HEK293T (cell line): ENCODE results near the gene SPRR2D.
"Not testable (repeated sequence)": the region's sequence is repeated elsewhere in the genome, so short reads cannot be mapped to it uniquely, and the experiment has no call there.

Experiments
- CTCF ChIA-PET: fragments of 350-600 bp; formaldehyde crosslinking; extraction: SDS; loops from one replicate; lab custom pipeline; 2021; ENCODE audit warnings: antibody characterized with exemption, inconsistent platforms; lab: Yijun Ruan, JAX
- POLR2A ChIA-PET: fragments of 350-600 bp; formaldehyde crosslinking; extraction: SDS; loops from one replicate; lab custom pipeline; 2020; ENCODE audit warnings: antibody characterized with exemption, inconsistent platforms; lab: Yijun Ruan, JAX
- DNase-seq: peaks from one replicate; pipeline ENCODE4 v3.0.0; 2012; ENCODE audit warnings: mixed read lengths; ENCODE audit errors: extremely low spot score
- ARNT ChIP-seq: fragments of 450-650 bp; IDR thresholded peaks from 2 replicates; pipeline ENCODE4 v1.6.1; 2017; ENCODE audit warnings: mild to moderate bottlenecking
- BHLHE40 ChIP-seq: fragments of 450-650 bp; IDR thresholded peaks from 2 replicates; pipeline ENCODE4 v1.6.1; 2016; ENCODE audit warnings: mild to moderate bottlenecking, moderate library complexity, borderline replicate concordance
- CTBP1 ChIP-seq: fragments of 450-650 bp; IDR thresholded peaks from 2 replicates; pipeline ENCODE4 v1.6.1; 2016; ENCODE audit warnings: borderline replicate concordance
- ELF4 ChIP-seq: fragments of 450-650 bp; IDR thresholded peaks from 2 replicates; pipeline ENCODE4 v1.6.1; 2017; ENCODE audit warnings: antibody characterized with exemption
- FOXA1 ChIP-seq: fragments of 450-650 bp; IDR thresholded peaks from 2 replicates; pipeline ENCODE4 v1.6.1; 2016; ENCODE audit warnings: mild to moderate bottlenecking
- FOXK2 ChIP-seq: fragments of 450-650 bp; IDR thresholded peaks from 2 replicates; pipeline ENCODE4 v1.6.1; 2016; ENCODE audit warnings: mild to moderate bottlenecking
- FOXM1 ChIP-seq: fragments of 450-650 bp; IDR thresholded peaks from 2 replicates; pipeline ENCODE4 v1.6.1; 2017; ENCODE audit warnings: mild to moderate bottlenecking, borderline replicate concordance
- HDGF ChIP-seq: fragments of 450-650 bp; IDR thresholded peaks from 2 replicates; pipeline ENCODE4 v1.6.1; 2017; ENCODE audit warnings: antibody characterized with exemption, borderline replicate concordance
- L3MBTL2 ChIP-seq: fragments of 450-650 bp; conservative IDR thresholded peaks from 2 replicates; pipeline ENCODE4 v1.6.1; 2016; ENCODE audit warnings: mild to moderate bottlenecking
- LEF1 ChIP-seq: fragments of 450-650 bp; IDR thresholded peaks from 2 replicates; pipeline ENCODE4 v1.6.1; 2017; ENCODE audit warnings: mild to moderate bottlenecking, borderline replicate concordance
- NFRKB ChIP-seq: fragments of 450-650 bp; IDR thresholded peaks from 2 replicates; pipeline ENCODE4 v1.6.1; 2016; ENCODE audit warnings: mild to moderate bottlenecking, moderate library complexity
- SP1 ChIP-seq: fragments of 450-650 bp; IDR thresholded peaks from 2 replicates; pipeline ENCODE4 v1.6.1; 2017
- SUZ12 ChIP-seq: fragments of 450-650 bp; IDR thresholded peaks from 2 replicates; pipeline ENCODE4 v1.6.1; 2016; ENCODE audit warnings: mild to moderate bottlenecking
- TARDBP ChIP-seq: fragments of 450-650 bp; IDR thresholded peaks from 2 replicates; pipeline ENCODE4 v1.6.1; 2016
- ZNF384 ChIP-seq: fragments of 450-650 bp; IDR thresholded peaks from 2 replicates; pipeline ENCODE4 v1.6.1; 2016
- TF ChIP-seq, protein P1 (sequence below): fragments of 450-650 bp; IDR thresholded peaks from 2 replicates; pipeline ENCODE4 v1.6.1; 2016

SPRR2D gene

DNA sequence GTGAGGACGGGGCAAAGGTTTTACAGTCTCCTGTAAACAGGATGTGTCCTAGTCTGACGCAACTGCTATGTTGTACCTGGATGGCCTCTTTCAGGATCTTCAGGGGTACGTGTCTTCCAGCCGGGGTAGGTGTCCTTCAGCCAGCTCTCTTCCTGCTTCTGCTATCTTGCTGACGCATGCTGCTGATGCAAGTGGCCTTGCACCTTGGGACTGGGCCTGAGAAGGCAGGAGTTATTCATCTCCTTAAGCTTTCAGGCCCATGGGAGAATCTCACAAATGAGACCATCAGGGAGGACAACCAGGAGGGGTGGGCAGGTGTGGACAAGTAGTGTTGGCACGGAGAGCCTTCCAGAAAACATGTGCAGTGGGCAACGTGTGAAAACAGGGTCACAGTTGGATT lies 17.8 kb downstream of the SPRR2D start:
- CTCF ChIA-PET = no interaction called here
- POLR2A ChIA-PET = no interaction called here
- no peak for DNase-seq
- TF ChIP-seq, protein P1, sequence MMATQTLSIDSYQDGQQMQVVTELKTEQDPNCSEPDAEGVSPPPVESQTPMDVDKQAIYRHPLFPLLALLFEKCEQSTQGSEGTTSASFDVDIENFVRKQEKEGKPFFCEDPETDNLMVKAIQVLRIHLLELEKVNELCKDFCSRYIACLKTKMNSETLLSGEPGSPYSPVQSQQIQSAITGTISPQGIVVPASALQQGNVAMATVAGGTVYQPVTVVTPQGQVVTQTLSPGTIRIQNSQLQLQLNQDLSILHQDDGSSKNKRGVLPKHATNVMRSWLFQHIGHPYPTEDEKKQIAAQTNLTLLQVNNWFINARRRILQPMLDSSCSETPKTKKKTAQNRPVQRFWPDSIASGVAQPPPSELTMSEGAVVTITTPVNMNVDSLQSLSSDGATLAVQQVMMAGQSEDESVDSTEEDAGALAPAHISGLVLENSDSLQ = no peak
- TF ChIP-seq L3MBTL2 (no peak), ARNT (no peak), TARDBP (no peak), FOXA1 (no peak), CTBP1 (no peak), ZNF384 (no peak), FOXM1 (no peak), LEF1 (no peak), NFRKB (no peak), HDGF (no peak), ELF4 (no peak), SUZ12 (no peak), BHLHE40 (no peak), FOXK2 (no peak), SP1 (no peak)

DNA sequence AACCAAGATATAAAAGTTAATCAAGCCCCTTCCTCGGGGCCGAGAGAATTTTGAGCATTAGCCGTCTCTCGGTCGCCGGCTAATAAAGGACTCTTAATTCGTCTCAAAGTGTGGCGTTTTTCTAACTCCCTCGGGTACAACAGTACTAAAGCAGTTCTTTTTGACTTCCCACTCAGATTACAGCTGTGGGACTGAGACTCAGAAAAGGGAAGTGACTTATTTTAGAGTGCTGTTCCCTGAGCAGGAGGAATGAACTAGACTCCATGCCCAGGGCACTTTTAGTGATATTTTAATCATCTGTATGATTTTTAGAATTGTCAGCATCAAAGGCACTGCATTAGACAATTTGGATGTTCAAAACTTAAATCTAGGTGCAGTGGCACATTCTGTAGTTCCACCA lies 18.6 kb downstream of the SPRR2D start:
- CTCF ChIA-PET, POLR2A ChIA-PET, DNase-seq: not testable (repeated sequence)

DNA sequence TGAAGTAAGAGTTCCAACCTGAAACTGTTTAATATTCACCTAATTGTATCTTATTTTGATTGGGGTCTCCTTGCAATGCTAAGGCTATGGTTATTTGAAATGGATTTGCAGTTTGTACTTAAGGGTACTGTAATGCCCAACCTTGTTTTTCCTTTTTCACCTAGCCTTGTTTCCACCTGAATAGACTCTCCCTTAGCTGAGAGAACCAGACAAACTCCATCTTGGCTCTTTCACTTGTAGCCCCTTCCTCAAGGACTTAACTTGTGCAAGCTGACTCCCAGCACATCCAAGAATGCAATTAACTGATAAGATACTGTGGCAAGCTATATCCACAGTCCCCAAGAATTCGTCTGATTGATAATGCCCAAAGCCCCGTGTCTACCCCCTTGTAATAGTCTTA lies 19.1 kb downstream of the SPRR2D start:
- DNase-seq, POLR2A ChIA-PET, CTCF ChIA-PET: not testable (repeated sequence)

DNA sequence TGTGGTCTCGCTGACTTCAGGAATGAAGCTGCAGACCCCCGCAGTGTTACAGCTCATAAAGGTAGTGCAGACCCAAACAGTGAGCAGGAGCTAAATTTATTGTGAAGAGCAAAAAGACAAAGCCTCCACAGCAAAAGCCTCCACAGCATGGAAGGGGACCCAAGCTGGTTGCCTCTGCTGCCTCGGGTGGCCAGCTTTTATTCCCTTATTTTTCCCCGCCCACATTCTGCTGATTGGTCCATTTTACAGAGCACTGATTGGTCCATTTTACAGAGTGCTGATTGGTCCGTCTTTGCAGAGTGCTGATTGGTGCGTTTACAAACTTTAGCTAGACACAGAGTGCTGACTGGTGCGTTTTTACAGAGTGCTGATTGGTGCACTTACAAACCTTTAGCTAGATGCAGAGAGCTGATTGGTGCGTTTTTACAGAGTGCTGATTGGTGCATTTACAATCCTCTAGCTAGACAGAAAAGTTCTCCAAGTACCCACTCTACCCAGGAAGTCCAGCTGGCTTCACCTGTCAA lies 29.6 kb downstream of the SPRR2D start:
- DNase-seq, POLR2A ChIA-PET: not testable (repeated sequence)
- CTCF ChIA-PET = interaction anchor here (0.6 kb wide), 1 partner anchor 93 kb away, joined by 3 read pairs; no protein-coding TSS in a partner anchor

DNA sequence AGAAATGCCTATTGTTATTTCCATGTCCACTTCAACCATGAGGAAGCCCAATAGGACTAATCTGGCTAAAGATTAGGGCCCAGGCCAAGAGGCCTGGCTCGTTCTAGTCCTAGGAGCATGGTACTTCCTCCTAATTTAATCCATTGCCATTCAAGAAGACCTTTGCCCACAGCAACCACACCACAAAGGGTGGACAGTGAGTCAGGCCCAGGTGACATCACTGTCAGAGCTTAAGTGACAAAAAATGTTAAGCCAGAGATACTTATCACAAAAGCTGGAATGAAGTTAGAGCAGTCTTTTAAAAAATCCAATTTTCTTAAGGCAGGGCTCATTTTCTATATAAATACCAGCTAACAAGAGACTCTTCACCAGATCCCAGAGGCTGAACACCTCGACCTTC lies 39.5 kb downstream of the SPRR2D start, which contains the start of gene SPRR3:
TSS of gene SPRR3 (plus strand) at position 368 of the 400 bp plus-strand sequence. CDS start 1,272 bp downstream, outside the sequence.
- no peak for DNase-seq
- CTCF ChIA-PET = interaction anchor here (0.7 kb wide), 1 partner anchor 75 kb away, joined by 3 read pairs; no protein-coding TSS in a partner anchor
- POLR2A ChIA-PET = no interaction called here
- TF ChIP-seq FOXA1 = no peak
- no peak for TF ChIP-seq CTBP1
- TF ChIP-seq SP1 = no peak

DNA sequence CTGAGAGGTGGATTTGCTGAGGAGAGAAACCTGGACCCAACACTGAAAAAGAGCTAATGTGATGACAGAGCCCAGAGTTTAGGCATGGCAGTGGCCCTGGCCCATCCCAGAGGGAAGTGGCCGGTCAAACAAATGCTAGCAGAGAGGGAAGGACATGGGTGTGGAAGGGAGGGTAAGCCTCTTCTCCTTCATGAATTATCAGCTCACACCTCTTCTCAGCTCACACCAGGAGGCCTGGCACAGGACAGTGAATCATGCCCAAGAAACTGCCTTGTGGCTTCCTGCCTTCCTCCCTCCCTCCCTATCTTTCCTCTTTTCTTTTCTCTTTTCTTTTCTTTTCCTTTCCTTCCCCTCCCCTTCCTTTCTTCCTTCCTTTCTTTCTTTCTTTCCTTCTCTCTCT lies 40.6 kb downstream of the SPRR2D start:
- CTCF ChIA-PET = no interaction called here
- DNase-seq = no peak
- no peak for TF ChIP-seq SP1
- TF ChIP-seq ELF4 = no peak
- no peak for TF ChIP-seq NFRKB
- no peak for TF ChIP-seq LEF1
- TF ChIP-seq FOXK2 = no peak
- no peak for TF ChIP-seq BHLHE40
- no peak for TF ChIP-seq ZNF384
- TF ChIP-seq FOXA1 = no peak
- TF ChIP-seq HDGF = no peak
- no peak for TF ChIP-seq ARNT
- TF ChIP-seq FOXM1 = no peak
- TF ChIP-seq, protein P1 = no peak
- TF ChIP-seq TARDBP = no peak
- no peak for TF ChIP-seq L3MBTL2
- POLR2A ChIA-PET = no interaction called here

DNA sequence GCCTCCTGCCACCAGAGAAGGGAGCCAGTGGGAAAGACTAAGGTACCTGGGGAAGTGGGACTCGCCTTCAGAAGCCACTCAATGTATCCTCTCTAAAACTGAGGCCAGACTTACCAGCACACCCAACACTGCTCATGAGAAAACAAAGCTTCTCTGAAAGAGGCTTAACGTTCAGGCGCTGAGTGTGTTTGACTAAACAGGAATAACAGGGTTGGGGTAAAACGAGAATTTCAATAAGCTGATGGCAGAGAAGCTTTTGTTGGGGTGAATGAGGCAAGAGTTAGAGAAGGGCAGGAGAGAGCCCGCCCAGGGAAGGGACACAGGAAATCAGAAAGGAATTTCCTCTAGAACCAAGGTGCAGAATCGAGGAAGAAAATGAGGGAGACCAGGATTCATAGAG lies 41.1 kb downstream of the SPRR2D start:
- CTCF ChIA-PET = no interaction called here
- DNase-seq = no peak
- POLR2A ChIA-PET = no interaction called here
- no peak for TF ChIP-seq FOXM1
- no peak for TF ChIP-seq HDGF
- TF ChIP-seq SP1 = no peak
- TF ChIP-seq BHLHE40 = no peak
- TF ChIP-seq FOXK2 = no peak
- TF ChIP-seq, protein P1 = no peak

DNA sequence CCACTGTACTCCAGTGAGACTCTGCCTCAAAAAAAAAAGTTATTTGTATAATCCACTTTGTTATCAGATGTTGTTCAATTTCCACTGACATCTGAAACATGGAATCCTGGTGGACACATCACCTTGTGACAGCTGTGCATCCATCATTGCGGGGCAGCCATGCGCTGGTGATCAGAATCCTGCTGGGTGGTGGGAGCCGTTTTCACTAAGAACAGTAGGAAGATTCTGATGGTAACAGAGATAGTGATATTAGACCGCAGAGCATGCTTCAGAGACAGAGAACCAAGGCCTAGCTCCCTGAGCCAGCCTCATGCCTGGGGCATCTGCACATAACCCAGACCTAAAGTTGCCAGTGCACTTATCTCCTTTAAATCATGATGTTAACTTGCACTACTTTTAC lies 42.4 kb downstream of the SPRR2D start:
- ChIA-PET POLR2A (no interaction called here), CTCF (no interaction called here)
- DNase-seq = no peak
- no peak for TF ChIP-seq SP1
- no peak for TF ChIP-seq BHLHE40
- no peak for TF ChIP-seq CTBP1
- no peak for TF ChIP-seq NFRKB
- no peak for TF ChIP-seq LEF1
